IMR-90 (cell line): Measurements from ENCODE around the gene TBC1D10B. TPM values are rescaled to one million over a fixed set of nuclear protein-coding genes. Genes with fewer than 3 reads are reported as not detected.

Experiments
- ATAC-seq: fragments of 200-7000 bp; cut with Tn5 transposase; 2 replicates; pipeline ENCODE4 v1.9.1; 2020; ENCODE audit warnings: low read depth, mild to moderate bottlenecking, moderate library complexity
- BruUV-seq: library from RNA; stranded (reverse); fragments of 400-500 nt; replicated peaks from 2 replicates; lab custom pipeline; 2021; lab: Mats Ljungman, UMichigan
- CTCF ChIA-PET: fragments of 300-600 bp; formaldehyde crosslinking; extraction: SDS; loops from one replicate; lab custom pipeline; 2021; ENCODE audit warnings: antibody characterized with exemption; lab: Yijun Ruan, JAX
- POLR2A ChIA-PET: fragments of 300-600 bp; sonication (Branson Sonifier 250); formaldehyde crosslinking; loops from one replicate; lab custom pipeline; 2022; ENCODE audit warnings: antibody characterized with exemption; ENCODE audit not compliant: unreplicated experiment; lab: Charles Lee
- DNase-seq: peaks from one replicate; pipeline ENCODE4 v3.0.0; 2013
- H2AFZ ChIP-seq: replicated peaks from 2 replicates; pipeline ENCODE3; 2013; ENCODE audit warnings: low read length, mild to moderate bottlenecking; ENCODE audit not compliant: poor library complexity
- H2AK5ac ChIP-seq: 2 replicates; pipeline ENCODE4 v1.6.1; 2013; ENCODE audit warnings: low read depth, low read length, inconsistent platforms
- H2AK9ac ChIP-seq: replicated peaks from 2 replicates; pipeline ENCODE3; 2013; ENCODE audit warnings: mild to moderate bottlenecking, low read depth, low read length, moderate library complexity; ENCODE audit not compliant: poor library complexity
- H2BK120ac ChIP-seq: 2 replicates; pipeline ENCODE4 v1.6.1; 2013; ENCODE audit warnings: low read depth, low read length, inconsistent platforms
- H2BK15ac ChIP-seq: 3 replicates; pipeline ENCODE4 v1.6.1; 2013; ENCODE audit warnings: low read depth, low read length, inconsistent platforms
- H2BK20ac ChIP-seq: 2 replicates; pipeline ENCODE4 v1.6.1; 2013; ENCODE audit warnings: low read depth, mild to moderate bottlenecking, inconsistent platforms, low read length, moderate library complexity
- H2BK5ac ChIP-seq: 2 replicates; pipeline ENCODE4 v1.6.1; 2013; ENCODE audit warnings: mild to moderate bottlenecking, low read depth, low read length, inconsistent platforms; ENCODE audit not compliant: poor library complexity, severe bottlenecking
- H3K14ac ChIP-seq: replicated peaks from 2 replicates; pipeline ENCODE4 v1.6.1; 2013; ENCODE audit warnings: low read depth, low read length, inconsistent platforms
- H3K18ac ChIP-seq: 2 replicates; pipeline ENCODE4 v1.6.1; 2013; ENCODE audit warnings: low read depth, low read length, control low read depth
- H3K23ac ChIP-seq: 2 replicates; pipeline ENCODE4 v1.6.1; 2013; ENCODE audit warnings: low read depth, low read length, inconsistent platforms
- H3K27ac ChIP-seq: 2 replicates; pipeline ENCODE4 v1.5.1; 2013; ENCODE audit warnings: mild to moderate bottlenecking, control low read depth, low read length; ENCODE audit not compliant: insufficient read depth
- H3K27me3 ChIP-seq: 2 replicates; pipeline ENCODE4 v1.6.1; 2013; ENCODE audit warnings: low read length; ENCODE audit not compliant: control insufficient read depth, insufficient read depth
- H3K36me3 ChIP-seq: 2 replicates; pipeline ENCODE4 v1.6.1; 2013; ENCODE audit warnings: low read length, mixed read lengths; ENCODE audit not compliant: control insufficient read depth, insufficient read depth
- H3K4ac ChIP-seq: 2 replicates; pipeline ENCODE4 v1.6.1; 2013; ENCODE audit warnings: low read depth, low read length, inconsistent platforms
- H3K4me1 ChIP-seq: 2 replicates; pipeline ENCODE4 v1.6.1; 2013; ENCODE audit warnings: low read length, mixed read lengths; ENCODE audit not compliant: control insufficient read depth, insufficient read depth
- H3K4me2 ChIP-seq: 2 replicates; pipeline ENCODE4 v1.6.1; 2013; ENCODE audit warnings: low read depth, mild to moderate bottlenecking, control low read depth, low read length, moderate library complexity
- H3K4me3 ChIP-seq: 2 replicates; pipeline ENCODE4 v1.5.1; 2013; ENCODE audit warnings: low read depth, mild to moderate bottlenecking, control low read depth, low read length, moderate library complexity; ENCODE audit not compliant: insufficient read depth
- H3K56ac ChIP-seq: 2 replicates; pipeline ENCODE4 v1.6.1; 2013; ENCODE audit warnings: low read length, inconsistent platforms; ENCODE audit not compliant: insufficient read depth; ENCODE audit errors: extremely low read depth
- H3K79me1 ChIP-seq, 2 experiments: 2 replicates each; pipeline ENCODE4 v1.6.1; 2013; ENCODE audit warnings: low read length in 2 of 2, inconsistent platforms in 1 of 2, low read depth in 1 of 2
- H3K9ac ChIP-seq: 2 replicates; pipeline ENCODE4 v1.6.1; 2013; ENCODE audit warnings: low read depth, low read length, control low read depth
- H3K9me1 ChIP-seq: 2 replicates; pipeline ENCODE4 v1.6.1; 2013; ENCODE audit warnings: low read length, inconsistent platforms; ENCODE audit not compliant: insufficient read depth
- H3K9me3 ChIP-seq: 2 replicates; pipeline ENCODE4 v1.6.1; 2013; ENCODE audit warnings: low read length; ENCODE audit not compliant: control insufficient read depth, insufficient read depth
- H4K20me1 ChIP-seq: 2 replicates; pipeline ENCODE4 v1.6.1; 2013; ENCODE audit warnings: low read length, inconsistent platforms; ENCODE audit not compliant: insufficient read depth
- H4K5ac ChIP-seq: 2 replicates; pipeline ENCODE4 v1.6.1; 2013; ENCODE audit warnings: mild to moderate bottlenecking, low read depth, low read length, control low read depth
- H4K8ac ChIP-seq, 2 experiments: 2 replicates each; pipeline ENCODE4 v1.6.1; 2013; ENCODE audit warnings: low read depth in 2 of 2, low read length in 2 of 2, control low read depth in 1 of 2, inconsistent platforms in 1 of 2
- H4K91ac ChIP-seq: 2 replicates; pipeline ENCODE4 v1.6.1; 2013; ENCODE audit warnings: low read depth, low read length, inconsistent platforms; ENCODE audit not compliant: insufficient read depth
- CEBPB ChIP-seq: IDR thresholded peaks from 2 replicates; pipeline ENCODE4 v1.6.1; 2012; ENCODE audit warnings: low read depth, low read length, improper control_type of control experiment
- MAZ ChIP-seq: IDR thresholded peaks from 2 replicates; pipeline ENCODE4 v1.6.1; 2012; ENCODE audit warnings: low read depth, mild to moderate bottlenecking, low read length, improper control_type of control experiment, moderate library complexity, borderline replicate concordance
- POLR2A ChIP-seq: IDR thresholded peaks from 2 replicates; pipeline ENCODE4 v1.6.1; 2012; ENCODE audit warnings: mild to moderate bottlenecking, low read depth, low read length
- RAD21 ChIP-seq: IDR thresholded peaks from 2 replicates; pipeline ENCODE4 v1.6.1; 2012; ENCODE audit warnings: low read length, improper control_type of control experiment
- RCOR1 ChIP-seq: IDR thresholded peaks from 2 replicates; pipeline ENCODE4 v1.6.1; 2012; ENCODE audit warnings: mild to moderate bottlenecking, low read length, improper control_type of control experiment; ENCODE audit not compliant: insufficient replicate concordance
- SMC3 ChIP-seq: fragments of 150-350 bp; IDR thresholded peaks from 2 replicates; pipeline ENCODE4 v1.6.1; 2016; ENCODE audit warnings: low read depth, mild to moderate bottlenecking, antibody characterized with exemption, low read length, moderate library complexity
- WGBS, 2 experiments: methylation state at CpG; one replicate each; pipeline versions ENCODE4 v1.1.5 to v1.1.7; 2013; ENCODE audit warnings: missing lambda C conversion rate in 2 of 2; ENCODE audit not compliant: insufficient read length in 1 of 2; ENCODE audit errors: extremely low coverage in 2 of 2; 5-methylcytosine and 5-hydroxymethylcytosine counted together
- dilution Hi-C: fragments of 300-500 bp; cut with HindIII; formaldehyde crosslinking; loops from one replicate; pipeline ENCODE4 v1.14.3; 2018; ENCODE audit warnings: low sequenced_read_pairs; ENCODE audit not compliant: unreplicated experiment
- in situ Hi-C: fragments of 300-500 bp; cut with MboI; formaldehyde crosslinking; loops from 3 replicates; pipeline ENCODE4 v1.14.3; 2019; ENCODE audit warnings: low sequenced_read_pairs, inconsistent platforms, mixed read lengths
- intact Hi-C: fragments of 100-400 bp; cut with micrococcal nuclease; formaldehyde crosslinking; loops from 2 replicates; pipeline ENCODE4 v1.10.0; 2022
- polyA plus RNA-seq, 3 experiments: library from polyadenylated mRNA; depleted of rRNA; stranded (reverse); fragments of >200 nt; gene quantifications; 2 replicates each; pipeline ENCODE4 v1.2.3, GENCODE V29; 2012; ENCODE audit warnings: low replicate concordance in 1 of 3
- total RNA-seq: library from RNA; depleted of rRNA; stranded (reverse); fragments of >200 nt; gene quantifications from 2 replicates; pipeline ENCODE4 v1.2.3, GENCODE V29; 2012

The TBC1D10B gene
- total and polyA plus RNA-seq, 2 of the 4 experiments (the other 2 are of a cell fraction) = 8.4 to 24.9 TPM

GRCh38 chr16:30378236-30379157, 8.2 kb upstream of the TBC1D10B start (continued):
- TF ChIP-seq RCOR1 (no peak), RAD21 (peak; percentile 28; the same call in 1 of the 2 replicates), SMC3 (no peak)

- H3K9ac ChIP-seq = peak overlapping the region; percentile 72
- peak overlapping the region; percentile 72 for H3K4me2 ChIP-seq
- H4K91ac ChIP-seq = peak overlapping the region; percentile 96
- intact Hi-C loops = loop anchor here (2.0 kb wide), 1 partner anchor 17 kb away; the partner anchor contains the start of gene ZNF48
- peak overlapping the region; percentile 96 for H3K14ac ChIP-seq
- BruUV-seq = no TSS peak
- H4K20me1 ChIP-seq = peaks cover 10% of the 10 kb centered on the region
- dilution Hi-C loops = no loop called here
- H3K9me1 ChIP-seq = peaks cover 16% of the 10 kb centered on the region
- H4K8ac ChIP-seq = peak overlapping the region; percentile 98 to 99
- ATAC-seq = peak; percentile 64
- H2BK5ac ChIP-seq = peak overlapping the region; percentile 88
- in situ Hi-C loops = no loop called here
- no peak overlapping the region for H2BK20ac ChIP-seq
- peaks cover 7% of the 10 kb centered on the region for H3K4me1 ChIP-seq
- peak overlapping the region; percentile 75 for H4K5ac ChIP-seq
- peak overlapping the region; percentile 100 for H2AK9ac ChIP-seq
- H2AK5ac ChIP-seq = peak overlapping the region; percentile 38; the same call in 1 of the 2 replicates
- H3K27me3 ChIP-seq = no peaks in the 10 kb centered on the region
- peak overlapping the region; percentile 59 for H3K23ac ChIP-seq
- POLR2A ChIA-PET = no interaction called here
- no peaks in the 10 kb centered on the region for H3K9me3 ChIP-seq
- H3K27ac ChIP-seq = peak overlapping the region; percentile 89
- CTCF ChIA-PET = no interaction called here
- peak; percentile 85 for DNase-seq
- TF ChIP-seq POLR2A (peak; percentile 85; the same call in 1 of the 2 replicates), SMC3 (no peak), MAZ (0 out of 2 replicates have a peak, but pooled peaks have one; percentile 11), CEBPB (no peak), RAD21 (no peak)
- H3K4ac ChIP-seq = peak overlapping the region; percentile 98
- peak overlapping the region; percentile 49; the same call in 1 of the 2 replicates for H3K18ac ChIP-seq
- peak overlapping the region; percentile 49 for H3K4me3 ChIP-seq
- peak overlapping the region; percentile 99 for H2AFZ ChIP-seq
- 0% methylated on average over 15 of the region's 39 CpGs; no CpG with 5 or more reads in 1 of the 2 experiments for WGBS, 2 experiments
- H2BK120ac ChIP-seq = peak overlapping the region; percentile 50; the same call in 1 of the 2 replicates
- peak overlapping the region; percentile 89 for H3K56ac ChIP-seq
- no peak overlapping the region for H2BK15ac ChIP-seq
- no peaks in the 10 kb centered on the region for H3K36me3 ChIP-seq
- peaks cover 5 to 30% of the 10 kb centered on the region in 2 experiments for H3K79me1 ChIP-seq
Measured at GRCh38 chr16:30377812-30378235, 7.5 kb upstream of the TBC1D10B start.
